ENCODE results near the gene NAA11.
"Not testable (repeated sequence)": the region's sequence is repeated elsewhere in the genome, so short reads cannot be mapped to it uniquely, and the experiment has no call there.

Gene NAA11

GRCh38 chr4:79308137-79308536 lies 17.7 kb downstream of the NAA11 start:
- no peak for DNase-seq

DNA sequence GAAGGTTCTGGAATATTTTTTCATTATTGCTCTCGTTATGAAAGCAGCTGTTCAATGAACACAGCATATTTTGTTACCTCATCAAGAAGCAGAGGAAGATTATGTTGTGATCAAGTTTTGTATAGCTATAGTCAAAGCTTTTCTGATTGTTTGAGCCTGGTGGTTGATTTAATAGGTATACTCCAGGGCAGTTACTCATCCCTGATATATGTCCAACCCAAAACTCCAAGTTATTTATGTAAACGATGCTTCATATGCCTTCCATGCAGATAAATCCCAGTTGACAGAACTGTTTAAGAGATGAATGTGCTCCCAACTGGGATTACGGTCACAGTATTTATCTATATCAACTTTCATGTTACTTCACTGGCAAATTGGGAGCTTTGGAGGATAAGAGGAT lies 19.1 kb downstream of the NAA11 start:
- DNase-seq, result no peak

- no peak for DNase-seq
Measured at GRCh38 chr4:79300280-79300679, 25.6 kb downstream of the NAA11 start.

DNA sequence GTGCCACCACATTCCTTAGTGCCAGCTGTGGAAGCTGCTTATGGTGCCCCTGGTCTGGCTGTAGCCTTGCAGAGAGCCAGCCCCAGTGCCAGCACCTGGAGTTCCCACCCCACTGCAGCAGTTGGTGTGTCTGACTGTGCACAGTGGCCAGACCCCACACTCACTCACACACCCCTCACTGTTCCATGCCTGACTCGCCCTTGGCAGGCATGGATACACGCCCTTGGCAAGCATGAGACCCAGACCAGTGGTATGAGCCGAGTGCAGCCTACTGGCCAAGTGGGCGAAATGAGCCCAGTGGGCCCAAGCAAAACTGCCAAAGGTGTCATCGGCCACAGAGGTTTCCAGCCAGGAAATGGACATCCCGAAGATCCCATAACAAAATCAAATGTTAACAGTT lies 27.4 kb downstream of the NAA11 start:
- no peak for DNase-seq

GRCh38 chr4:79298027-79298426 lies 27.8 kb downstream of the NAA11 start:
- no peak for DNase-seq

GRCh38 chr4:79297479-79297878 lies 28.4 kb downstream of the NAA11 start:
- DNase-seq, result no peak

- DNase-seq, result no peak
Measured at GRCh38 chr4:79296768-79297428, 29.0 kb downstream of the NAA11 start.

GRCh38 chr4:79295086-79295485 lies 30.8 kb downstream of the NAA11 start:
- DNase-seq, result no peak

DNA sequence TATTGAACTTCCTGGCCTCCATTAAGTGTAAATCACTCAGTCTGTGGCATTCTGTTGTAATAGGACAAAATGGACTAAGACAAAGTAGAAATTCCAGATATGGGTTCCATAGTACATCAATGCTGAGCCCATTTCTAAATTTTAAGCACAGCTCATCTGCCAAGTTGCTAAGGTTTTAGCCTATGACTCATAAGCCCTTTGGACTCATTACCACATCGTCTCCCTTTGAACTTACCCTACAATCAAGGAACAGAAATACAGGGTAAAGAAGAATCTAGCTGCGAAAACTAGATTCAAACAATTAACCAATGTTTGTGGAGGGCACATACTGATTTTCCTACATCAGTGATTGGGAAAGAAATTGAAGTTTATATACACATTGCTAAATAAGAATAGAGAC lies 31.8 kb downstream of the NAA11 start:
- DNase-seq, result no peak

DNA sequence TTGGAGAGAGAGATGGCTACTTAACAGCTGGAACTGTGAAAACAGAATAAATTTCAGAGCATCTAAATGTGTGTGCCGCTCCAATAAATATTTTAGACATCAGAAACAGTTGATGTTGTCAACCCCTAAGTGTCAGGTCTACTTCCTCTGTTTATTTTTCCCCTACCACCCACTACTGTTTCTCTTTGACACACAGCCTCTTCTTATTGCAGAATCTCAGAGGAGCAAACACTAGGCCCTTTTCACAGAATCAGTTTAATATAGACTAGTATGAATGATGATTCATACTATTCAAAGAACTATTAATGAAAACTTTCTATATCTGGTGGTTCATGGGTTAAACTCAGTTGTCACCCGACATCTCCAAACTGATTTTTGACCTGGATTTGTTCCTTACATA lies 33.9 kb downstream of the NAA11 start:
- DNase-seq, result no peak

GRCh38 chr4:79290376-79290775 lies 35.5 kb downstream of the NAA11 start:
- DNase-seq, result no peak

GRCh38 chr4:79288185-79288584 lies 37.7 kb downstream of the NAA11 start:
- DNase-seq, result no peak

DNA sequence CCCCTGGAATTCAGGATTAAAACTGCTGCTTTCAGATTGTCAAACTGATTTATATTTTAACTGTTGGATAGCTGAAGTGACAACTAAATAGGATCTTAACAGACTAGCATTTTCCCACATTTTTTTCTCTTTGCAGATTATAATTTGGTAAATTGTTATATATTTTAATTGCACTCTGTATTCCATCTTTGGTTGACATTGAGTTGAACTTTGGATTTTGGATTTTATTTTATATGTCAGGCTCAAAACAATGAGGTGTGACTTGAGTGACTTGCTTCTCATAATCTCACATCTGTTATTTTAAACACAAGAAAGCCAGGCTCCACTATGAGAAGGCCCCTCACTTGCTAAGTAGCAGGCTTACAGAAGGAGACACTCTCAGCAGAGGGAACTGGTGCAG lies 38.1 kb downstream of the NAA11 start:
- DNase-seq, result no peak

GRCh38 chr4:79287076-79287475 lies 38.8 kb downstream of the NAA11 start:
- DNase-seq, result no peak

DNA sequence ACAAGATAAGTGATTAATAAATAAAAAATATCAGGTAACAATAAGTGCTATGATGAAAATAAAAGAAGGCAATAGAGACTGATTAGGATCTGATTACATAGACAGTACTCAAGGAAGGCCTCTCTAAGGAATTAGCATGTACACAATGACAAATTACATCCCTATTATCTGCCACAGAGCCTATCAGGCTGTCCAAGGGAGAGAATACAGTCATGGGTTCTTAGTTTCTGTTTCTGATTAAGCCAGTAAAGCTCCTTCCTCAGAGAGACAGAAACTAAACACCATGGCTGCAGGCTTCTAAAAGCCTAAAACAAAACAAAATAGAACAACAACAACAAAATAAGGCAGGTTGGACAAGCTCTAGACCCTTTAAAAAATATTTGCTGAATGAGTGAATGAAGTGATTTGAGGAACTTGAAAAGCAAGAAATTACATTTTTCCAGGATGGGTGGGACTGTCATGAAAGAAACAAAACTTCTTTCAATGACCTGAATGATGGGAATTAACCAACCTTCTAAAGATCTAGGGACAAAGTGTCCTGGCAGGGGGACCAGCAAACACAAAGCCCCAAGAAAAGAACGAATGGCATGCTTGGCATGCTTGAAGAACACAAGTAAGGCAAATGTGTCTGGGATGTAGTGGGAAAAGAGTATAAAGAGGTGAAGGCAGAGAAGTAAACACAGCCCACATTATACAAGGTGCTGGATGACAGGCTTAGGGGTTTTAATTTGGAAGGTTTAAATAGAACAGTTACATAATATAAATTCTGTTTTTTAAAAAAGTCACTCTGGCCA lies 44.1 kb downstream of the NAA11 start:
- DNase-seq, result no peak

GRCh38 chr4:79277467-79277866 lies 48.4 kb downstream of the NAA11 start:
- DNase-seq, result not testable (repeated sequence)

GRCh38 chr4:79273915-79274314 lies 51.9 kb downstream of the NAA11 start:
- DNase-seq, result no peak

- no peak for DNase-seq
Measured at GRCh38 chr4:79272761-79273160, 53.1 kb downstream of the NAA11 start.

- DNase-seq, result no peak
Measured at GRCh38 chr4:79272126-79272525, 53.7 kb downstream of the NAA11 start.

DNA sequence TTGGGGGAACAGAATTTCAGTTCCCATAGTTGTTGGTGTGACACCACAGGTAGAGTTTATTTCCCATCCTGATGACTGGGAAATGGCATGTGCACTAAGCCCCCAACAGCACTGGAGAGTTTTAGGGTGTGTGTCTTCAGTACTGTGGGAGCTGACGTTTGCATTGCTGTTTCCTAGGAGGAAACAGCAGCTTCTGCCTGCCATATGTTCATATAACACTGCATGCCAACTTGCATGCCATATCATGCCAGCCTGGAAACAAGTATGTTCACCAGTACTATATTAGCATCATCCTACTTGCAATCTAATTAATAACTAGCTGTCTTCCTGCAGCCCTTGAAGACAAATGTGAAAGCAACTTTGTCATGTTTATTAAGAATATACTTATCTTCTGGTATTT lies 58.2 kb downstream of the NAA11 start:
- no peak for DNase-seq
